GM23338 (cell line): ENCODE data around the gene GGT6. TPM values are rescaled to one million over a fixed set of nuclear protein-coding genes. Genes with fewer than 3 reads are reported as not detected.
A peak's percentile ranks its signal among the peaks of the same experiment; 100 is the strongest.

Experiments
- ATAC-seq: fragments of 200-7000 bp; cut with Tn5 transposase; 3 replicates; pipeline ENCODE4 v1.9.1; 2020
- DNase-seq: peaks from one replicate; pipeline ENCODE4 v3.0.0-alpha.2; 2015; ENCODE audit warnings: low spot score
- H2AFZ ChIP-seq: fragments of 200-600 bp; sonication (generic); 2 replicates; pipeline ENCODE4 v1.8.0; 2016; ENCODE audit warnings: antibody characterized with exemption, mild to moderate bottlenecking, moderate library complexity
- H3F3A ChIP-seq: fragments of 200-600 bp; sonication (generic); replicated peaks from 2 replicates; pipeline ENCODE4 v1.8.0; 2017; ENCODE audit warnings: antibody characterized with exemption, mixed run types, low read depth
- H3K27ac ChIP-seq: fragments of 200-600 bp; sonication (generic); 2 replicates; pipeline ENCODE4 v1.6.1; 2016; ENCODE audit warnings: low read depth
- H3K27me3 ChIP-seq: fragments of 200-600 bp; sonication (generic); 2 replicates; pipeline ENCODE4 v1.8.0; 2016; ENCODE audit warnings: mild to moderate bottlenecking, mixed run types, moderate library complexity; ENCODE audit not compliant: insufficient read depth
- H3K36me3 ChIP-seq: fragments of 200-600 bp; sonication (generic); 2 replicates; pipeline ENCODE4 v1.8.0; 2016; ENCODE audit warnings: mild to moderate bottlenecking; ENCODE audit not compliant: insufficient read depth
- H3K4me1 ChIP-seq: fragments of 200-600 bp; sonication (generic); 2 replicates; pipeline ENCODE4 v1.8.0; 2016; ENCODE audit warnings: mild to moderate bottlenecking, moderate library complexity; ENCODE audit not compliant: insufficient read depth
- H3K4me2 ChIP-seq: fragments of 200-600 bp; sonication (generic); 2 replicates; pipeline ENCODE4 v1.7.1; 2017; ENCODE audit warnings: mixed run types
- H3K4me3 ChIP-seq: fragments of 200-600 bp; sonication (generic); 2 replicates; pipeline ENCODE4 v1.6.1; 2016; ENCODE audit warnings: mixed run types
- H3K79me2 ChIP-seq: fragments of 200-600 bp; sonication (generic); replicated peaks from 2 replicates; pipeline ENCODE4 v1.8.0; 2017; ENCODE audit warnings: mild to moderate bottlenecking; ENCODE audit not compliant: insufficient read depth
- H3K9me2 ChIP-seq: fragments of 200-600 bp; sonication (generic); 2 replicates; pipeline ENCODE4 v1.8.0; 2017; ENCODE audit not compliant: insufficient read depth
- H4K20me1 ChIP-seq: fragments of 200-600 bp; sonication (generic); replicated peaks from 2 replicates; pipeline ENCODE4 v1.8.0; 2017; ENCODE audit warnings: mild to moderate bottlenecking; ENCODE audit not compliant: insufficient read depth
- H3K27ac Mint-ChIP-seq: 2 replicates; pipeline ENCODE4 v1.8.0; 2020; ENCODE audit warnings: inconsistent platforms, mild to moderate bottlenecking, moderate library complexity, mixed read lengths
- H3K27me3 Mint-ChIP-seq: 3 replicates; pipeline ENCODE4 v1.8.0; 2022; ENCODE audit warnings: low read depth, mild to moderate bottlenecking, moderate library complexity, mixed read lengths, inconsistent platforms; ENCODE audit not compliant: insufficient read depth, poor library complexity
- H3K36me3 Mint-ChIP-seq: 3 replicates; pipeline ENCODE4 v1.8.0; 2021; ENCODE audit warnings: low read depth, mild to moderate bottlenecking, inconsistent platforms, moderate library complexity, mixed read lengths
- H3K4me1 Mint-ChIP-seq: 3 replicates; pipeline ENCODE4 v1.8.0; 2020; ENCODE audit warnings: mild to moderate bottlenecking, inconsistent platforms, mixed read lengths
- H3K4me3 Mint-ChIP-seq: 3 replicates; pipeline ENCODE4 v1.8.0; 2021; ENCODE audit warnings: moderate library complexity, mild to moderate bottlenecking, inconsistent platforms, mixed read lengths
- H3K9me3 Mint-ChIP-seq: 3 replicates; pipeline ENCODE4 v1.8.0; 2020; ENCODE audit warnings: moderate library complexity, mild to moderate bottlenecking, inconsistent platforms, mixed read lengths
- EZH2 ChIP-seq: fragments of 200-600 bp; sonication (generic); IDR thresholded peaks from one replicate; pipeline ENCODE4 v1.8.0; 2017; ENCODE audit warnings: antibody characterized with exemption, mild to moderate bottlenecking, low read depth; ENCODE audit not compliant: unreplicated experiment
- EZH2phosphoT487 ChIP-seq: fragments of 200-600 bp; sonication (generic); IDR thresholded peaks from one replicate; pipeline ENCODE4 v1.8.1; 2018; ENCODE audit warnings: antibody characterized with exemption; ENCODE audit not compliant: unreplicated experiment
- JUNB ChIP-seq: IDR thresholded peaks from one replicate; pipeline ENCODE4 v1.6.1; 2016; ENCODE audit warnings: antibody characterized with exemption; ENCODE audit not compliant: unreplicated experiment
- POLR2AphosphoS5 ChIP-seq: IDR thresholded peaks from 2 replicates; pipeline ENCODE4 v1.6.1; 2016; ENCODE audit warnings: antibody characterized with exemption, low read depth
- STAT1 ChIP-seq: IDR thresholded peaks from one replicate; pipeline ENCODE4 v1.6.1; 2016; ENCODE audit warnings: antibody characterized with exemption; ENCODE audit not compliant: unreplicated experiment
- ZNF331 ChIP-seq: fragments of 250-450 bp; sonication (Bioruptor Pico); IDR thresholded peaks from 2 replicates; pipeline ENCODE4 v1.5.0; 2020; ENCODE audit warnings: low read depth, mild to moderate bottlenecking, moderate library complexity
- polyA plus RNA-seq: library from polyadenylated mRNA; unstranded; fragments of >200 nt; fragmentation: Nextera tagmentation; extraction: Ambion mirVana; gene quantifications from 2 replicates; pipeline ENCODE4 v1.2.1, GENCODE V29; 2016
- total RNA-seq: library from RNA; depleted of rRNA; stranded (reverse); fragments of >200 nt; shearing (Covaris generic); gene quantifications from 2 replicates; pipeline ENCODE4 v1.2.3, GENCODE V29; 2014
- TF ChIP-seq, protein P1 (sequence below), 2 experiments: fragments of 200-600 bp in 1 of 2; sonication (generic) in 1 of 2; conservative IDR thresholded peaks; 2 replicates each; pipeline versions ENCODE4 v1.5.1 to v1.6.1; 2016 to 2017; ENCODE audit warnings: antibody characterized with exemption in 2 of 2, low read depth in 2 of 2, mild to moderate bottlenecking in 2 of 2, moderate library complexity in 1 of 2

The GGT6 gene
- total and polyA plus RNA-seq, 2 experiments from 2014 or later, result 0.24 TPM; not detected in 1

DNA sequence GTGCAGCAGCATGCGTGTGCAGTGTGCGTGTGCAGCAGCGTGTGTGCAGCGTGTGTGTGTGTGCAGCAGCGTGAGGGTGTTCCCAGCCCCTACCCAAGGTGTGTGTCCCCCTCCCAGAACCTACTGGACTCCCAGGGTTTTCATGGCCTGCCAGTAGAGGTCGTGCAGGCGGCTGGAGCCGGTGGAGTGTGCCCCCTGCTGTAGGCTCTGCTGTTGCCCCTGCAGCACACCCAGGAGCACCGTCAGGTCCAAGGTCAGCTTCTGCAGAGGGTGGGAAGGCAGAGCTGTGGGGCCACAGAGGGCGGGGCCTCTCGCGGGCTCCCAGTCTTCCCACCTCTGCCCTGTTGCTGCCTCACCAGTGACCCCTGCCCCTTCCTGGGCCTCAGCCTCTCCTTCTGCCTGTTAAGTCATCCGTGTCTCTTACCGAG is 20.1 kb downstream of the GGT6 start:
- Histone ChIP-seq H4K20me1 (peaks cover 8% of the 10 kb centered on the region), H3K4me2 (no peak overlapping the region), H3K4me1 (peaks cover 5% of the 10 kb centered on the region; the same call in 1 of the 2 replicates), H2AFZ (no peak overlapping the region), H3K79me2 (no peaks in the 10 kb centered on the region), H3K9me2 (no peaks in the 10 kb centered on the region), H3K36me3 (no peaks in the 10 kb centered on the region; the same call in 1 of the 2 replicates), H3K4me3 (no peak overlapping the region), H3F3A (peaks cover 10% of the 10 kb centered on the region), H3K27me3 (no peaks in the 10 kb centered on the region), H3K27ac (no peak overlapping the region)
- Mint-ChIP-seq H3K4me3 (no peak overlapping the region), H3K9me3 (no peaks in the 10 kb centered on the region), H3K36me3 (peaks cover 59% of the 10 kb centered on the region), H3K27ac (no peak overlapping the region), H3K27me3 (peaks cover 39% of the 10 kb centered on the region), H3K4me1 (peaks cover 15% of the 10 kb centered on the region)
- DNase-seq (peak; percentile 33), ATAC-seq (peak; percentile 3; the same call in 2 of the 3 replicates)
- TF ChIP-seq, protein P1, sequence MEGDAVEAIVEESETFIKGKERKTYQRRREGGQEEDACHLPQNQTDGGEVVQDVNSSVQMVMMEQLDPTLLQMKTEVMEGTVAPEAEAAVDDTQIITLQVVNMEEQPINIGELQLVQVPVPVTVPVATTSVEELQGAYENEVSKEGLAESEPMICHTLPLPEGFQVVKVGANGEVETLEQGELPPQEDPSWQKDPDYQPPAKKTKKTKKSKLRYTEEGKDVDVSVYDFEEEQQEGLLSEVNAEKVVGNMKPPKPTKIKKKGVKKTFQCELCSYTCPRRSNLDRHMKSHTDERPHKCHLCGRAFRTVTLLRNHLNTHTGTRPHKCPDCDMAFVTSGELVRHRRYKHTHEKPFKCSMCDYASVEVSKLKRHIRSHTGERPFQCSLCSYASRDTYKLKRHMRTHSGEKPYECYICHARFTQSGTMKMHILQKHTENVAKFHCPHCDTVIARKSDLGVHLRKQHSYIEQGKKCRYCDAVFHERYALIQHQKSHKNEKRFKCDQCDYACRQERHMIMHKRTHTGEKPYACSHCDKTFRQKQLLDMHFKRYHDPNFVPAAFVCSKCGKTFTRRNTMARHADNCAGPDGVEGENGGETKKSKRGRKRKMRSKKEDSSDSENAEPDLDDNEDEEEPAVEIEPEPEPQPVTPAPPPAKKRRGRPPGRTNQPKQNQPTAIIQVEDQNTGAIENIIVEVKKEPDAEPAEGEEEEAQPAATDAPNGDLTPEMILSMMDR (conservative IDR thresholded peaks at IDR 0.05; ENCODE audit: low read depth in 2 of 2), result peak in 1 of 2 experiments; percentile 58; a peak in 3 of 4 replicates
- no peak for TF ChIP-seq POLR2AphosphoS5

DNA sequence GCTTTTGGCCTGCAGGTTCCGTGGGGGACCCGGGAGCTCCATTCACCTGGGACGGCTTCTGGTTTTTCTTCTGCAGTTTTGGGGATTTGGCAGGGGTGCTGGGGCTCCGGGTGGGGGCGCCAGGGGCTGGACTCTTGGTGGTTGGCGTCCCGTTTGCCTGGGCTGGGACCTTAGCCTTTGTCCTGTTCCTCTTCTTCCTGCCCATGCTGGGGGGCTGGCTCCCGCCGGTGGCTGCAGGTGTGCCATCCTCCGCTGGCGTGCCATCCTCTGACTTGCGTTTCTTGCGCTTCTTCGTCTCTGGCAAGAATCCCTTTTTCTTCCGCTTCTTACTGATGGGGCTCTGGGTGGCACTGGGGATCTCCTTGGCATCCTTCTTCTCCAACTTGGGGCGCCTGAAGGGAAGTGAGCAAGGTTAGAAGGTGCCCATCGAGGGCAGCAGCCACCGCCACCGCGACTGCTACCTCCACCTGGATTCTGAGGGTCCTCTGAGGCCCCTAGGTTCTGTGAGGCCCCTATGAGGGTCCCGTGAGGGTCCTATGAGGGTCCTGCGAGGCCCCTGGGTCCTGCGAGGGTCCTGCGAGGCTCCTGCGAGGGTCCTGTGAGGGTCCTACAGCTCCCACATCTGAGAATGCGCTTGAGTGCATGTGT is 20.7 kb downstream of the GGT6 start:
- Histone ChIP-seq H4K20me1 (peaks cover 8% of the 10 kb centered on the region), H3K36me3 (no peaks in the 10 kb centered on the region; the same call in 1 of the 2 replicates), H3K27me3 (no peaks in the 10 kb centered on the region), H3K4me1 (peaks cover 7% of the 10 kb centered on the region; the same call in 1 of the 2 replicates), H3K79me2 (no peaks in the 10 kb centered on the region), H3K4me2 (no peak overlapping the region), H3F3A (peaks cover 10% of the 10 kb centered on the region), H3K9me2 (no peaks in the 10 kb centered on the region), H3K4me3 (no peak overlapping the region), H3K27ac (no peak overlapping the region), H2AFZ (no peak overlapping the region)
- no peak overlapping the region for H3K27ac Mint-ChIP-seq
- H3K27me3 Mint-ChIP-seq, result peaks cover 42% of the 10 kb centered on the region
- H3K9me3 Mint-ChIP-seq, result no peaks in the 10 kb centered on the region
- H3K4me1 Mint-ChIP-seq, result peaks cover 16% of the 10 kb centered on the region
- H3K4me3 Mint-ChIP-seq, result no peak overlapping the region
- H3K36me3 Mint-ChIP-seq, result peaks cover 55% of the 10 kb centered on the region
- no peak for ATAC-seq
- no peak for DNase-seq
- TF ChIP-seq ZNF331 (CRISPR knock-in tag) (no peak), STAT1 (no peak), EZH2phosphoT487 (no peak), POLR2AphosphoS5 (no peak), EZH2 (no peak), JUNB (no peak)
- TF ChIP-seq, protein P1 (conservative IDR thresholded peaks at IDR 0.05; ENCODE audit: low read depth in 2 of 2), result no peak
